MG63 (cell line): ENCODE data around the gene MCRIP2. TPM values are rescaled to one million over a fixed set of nuclear protein-coding genes. Genes with fewer than 3 reads are reported as not detected.

Source experiments
- DNase-seq: peaks from one replicate; pipeline ENCODE4 v3.0.0-alpha.2; 2020
- H3K27me3 ChIP-seq: fragments of 250-450 bp; sonication (Bioruptor Pico); 2 replicates; pipeline ENCODE4 v1.5.1; 2020; ENCODE audit warnings: mild to moderate bottlenecking, moderate library complexity
- H3K36me3 ChIP-seq: fragments of 250-450 bp; sonication (Bioruptor Pico); 2 replicates; pipeline ENCODE4 v1.5.1; 2020; ENCODE audit warnings: mild to moderate bottlenecking, moderate library complexity
- H3K4me3 ChIP-seq: fragments of 250-450 bp; sonication (Bioruptor Pico); 2 replicates; pipeline ENCODE4 v1.5.1; 2020; ENCODE audit warnings: mild to moderate bottlenecking, moderate library complexity
- H3K9me3 ChIP-seq: fragments of 250-450 bp; sonication (Bioruptor Pico); 2 replicates; pipeline ENCODE4 v1.5.1; 2020; ENCODE audit warnings: mild to moderate bottlenecking, moderate library complexity
- total RNA-seq: library from RNA; depleted of rRNA; stranded (reverse); fragments of >200 nt; shearing (Covaris generic); gene quantifications from 2 replicates; pipeline ENCODE4 v1.2.3, GENCODE V29; 2014; ENCODE audit warnings: low replicate concordance

MCRIP2 gene
- total RNA-seq, 1 experiment from 2014 or later, result 50.3 TPM

DNA sequence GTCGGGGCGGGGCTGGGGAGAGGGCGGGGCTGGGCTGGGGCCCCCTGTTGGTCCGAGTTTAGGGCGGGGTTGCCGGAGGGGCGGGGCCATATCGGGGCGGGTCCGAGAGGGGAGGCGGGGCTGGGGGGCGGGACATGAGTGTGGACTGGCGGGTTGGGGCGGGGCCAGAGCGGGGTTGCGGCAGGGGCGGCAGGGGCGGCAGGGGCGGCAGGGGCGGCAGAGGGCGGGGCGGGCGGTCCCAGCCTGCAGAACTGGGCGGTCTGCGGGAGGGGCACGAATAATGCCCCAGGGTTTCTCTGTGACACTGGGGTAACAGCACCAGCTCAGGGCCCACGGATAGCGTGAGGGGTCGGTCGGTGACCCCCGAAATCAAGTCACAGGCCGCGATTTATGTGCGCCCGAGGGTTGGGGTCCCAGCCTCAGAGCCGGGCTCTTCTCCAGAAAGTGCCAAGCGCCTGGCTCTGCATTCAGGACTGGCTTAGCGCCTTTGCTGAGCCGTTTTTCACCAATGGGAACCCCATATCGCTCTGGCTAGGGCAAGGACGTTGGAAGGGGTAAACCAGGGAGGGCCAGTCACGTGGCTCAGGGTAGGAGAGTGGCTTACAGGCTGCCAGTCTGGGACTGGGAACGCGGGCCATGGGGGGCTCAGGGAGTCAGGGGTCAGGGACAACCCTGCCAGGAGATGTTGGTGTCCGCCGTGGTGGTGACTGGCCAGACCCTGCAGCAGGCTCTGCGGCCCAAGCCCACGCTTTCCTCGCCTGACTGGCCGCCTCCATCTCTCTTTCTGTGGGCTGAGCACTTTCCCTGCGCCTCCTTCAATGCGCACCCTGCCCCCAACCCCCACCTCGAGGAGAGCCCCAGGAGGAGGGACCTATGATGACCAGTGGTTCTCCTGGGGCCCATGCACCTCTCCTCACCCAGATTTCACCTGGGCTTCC lies 4.3 kb upstream of the MCRIP2 start:
- DNase-seq, result peak; percentile 83
- Histone ChIP-seq H3K36me3 (peaks cover 9% of the 10 kb centered on the region), H3K27me3 (no peaks in the 10 kb centered on the region), H3K9me3 (no peaks in the 10 kb centered on the region), H3K4me3 (peak overlapping the region; percentile 63)

DNA sequence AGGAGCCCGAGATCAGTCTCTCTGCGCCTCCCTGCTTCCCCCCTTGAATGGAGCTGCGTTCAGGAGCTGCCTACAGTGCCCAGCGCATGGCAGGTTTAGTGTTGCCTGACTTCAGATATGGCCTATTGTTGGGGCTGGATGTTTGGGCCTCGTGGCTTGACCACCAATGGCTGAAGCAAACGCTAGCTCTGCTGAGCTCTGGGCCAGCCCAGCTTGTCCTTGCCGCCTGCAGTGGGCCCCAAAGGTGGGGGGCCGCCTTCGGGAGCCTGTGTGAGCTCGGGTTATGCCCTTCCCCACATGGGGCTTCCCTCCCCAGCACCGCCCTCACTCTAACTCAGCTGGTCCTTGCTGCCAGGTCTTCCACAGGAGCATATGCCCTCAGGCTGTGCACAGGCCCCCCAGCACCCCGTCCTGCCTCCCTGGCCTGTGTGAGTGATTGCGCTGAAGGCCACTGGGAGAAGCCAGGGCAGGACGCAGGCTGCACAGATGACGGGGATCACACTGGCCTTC lies 3.5 kb upstream of the MCRIP2 start:
- Histone ChIP-seq H3K36me3 (peaks cover 15% of the 10 kb centered on the region), H3K4me3 (no peak overlapping the region), H3K27me3 (no peaks in the 10 kb centered on the region), H3K9me3 (no peaks in the 10 kb centered on the region)
- DNase-seq, result no peak

DNA sequence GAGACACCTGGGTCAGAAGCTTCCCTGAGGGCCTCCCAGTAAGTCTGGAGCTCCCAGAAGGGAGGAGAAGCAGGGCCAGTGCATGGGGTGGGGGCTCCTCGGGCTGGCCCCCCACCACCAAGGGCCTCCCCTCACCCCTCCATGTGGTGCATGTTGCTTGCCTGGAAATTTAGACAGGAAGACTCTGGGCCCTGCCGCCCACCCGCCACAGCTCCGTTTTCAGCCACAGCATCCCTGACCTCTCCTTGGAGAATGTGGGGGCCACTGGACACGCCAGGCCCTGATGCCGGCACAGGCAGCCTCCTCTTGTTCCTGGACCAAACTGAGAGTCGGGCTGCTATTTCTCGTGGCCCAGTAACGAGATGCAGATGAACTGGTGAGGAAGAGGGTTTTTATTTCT lies 2.8 kb upstream of the MCRIP2 start:
- no peaks in the 10 kb centered on the region for H3K9me3 ChIP-seq
- H3K36me3 ChIP-seq, result peaks cover 19% of the 10 kb centered on the region
- DNase-seq, result no peak
- H3K4me3 ChIP-seq, result no peak overlapping the region
- no peaks in the 10 kb centered on the region for H3K27me3 ChIP-seq

- no peak for DNase-seq
- H3K9me3 ChIP-seq, result no peaks in the 10 kb centered on the region
- peaks cover 20% of the 10 kb centered on the region for H3K36me3 ChIP-seq
- H3K27me3 ChIP-seq, result no peaks in the 10 kb centered on the region
- no peak overlapping the region for H3K4me3 ChIP-seq
Observed at GRCh38 chr16:640614-641013, 1.0 kb upstream of the MCRIP2 start.

DNA sequence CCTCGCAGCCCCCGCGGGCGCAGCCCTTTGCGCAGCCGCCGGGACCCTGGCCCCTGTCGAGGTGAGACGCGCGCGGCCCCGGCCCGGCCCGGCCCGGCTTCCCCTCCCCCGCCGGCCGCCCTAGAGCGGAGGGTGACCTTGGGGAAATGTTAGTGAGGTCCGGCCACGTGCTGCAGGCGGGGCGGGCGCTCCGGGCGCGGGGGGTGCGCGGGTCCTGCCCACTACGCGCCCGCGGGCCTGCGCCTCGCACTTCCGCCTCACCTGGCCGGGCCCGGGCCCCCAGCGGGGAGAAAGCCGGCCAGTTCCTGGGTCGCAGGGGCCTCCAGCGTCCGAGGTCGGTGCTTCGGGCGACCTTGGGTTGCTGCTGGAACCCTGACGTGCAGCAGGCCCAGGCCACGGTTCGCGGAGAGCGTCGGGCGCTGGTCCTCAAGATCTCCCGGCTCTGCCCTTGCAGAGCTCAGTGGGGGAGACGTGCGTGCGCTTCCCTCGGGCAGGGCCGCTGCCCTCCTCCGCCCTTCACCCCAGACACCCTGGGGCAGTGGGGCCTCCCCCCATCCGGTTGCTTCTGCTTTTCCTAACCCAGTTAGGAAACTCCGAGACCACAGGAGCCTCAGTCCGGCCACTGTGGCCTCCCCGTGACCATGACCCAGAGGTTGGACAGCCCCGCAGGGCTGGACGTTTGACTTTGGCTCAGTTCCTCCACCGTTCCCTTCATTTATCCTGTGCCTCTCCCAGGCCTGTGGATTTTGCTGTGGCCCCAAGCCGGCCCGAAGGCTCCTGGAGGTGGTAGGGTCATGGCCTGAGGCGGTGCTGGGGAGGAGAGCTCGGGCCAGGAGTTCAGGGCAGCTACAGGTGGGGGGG lies 791 bp downstream of the MCRIP2 start:
- DNase-seq, result peak; percentile 56
- Histone ChIP-seq H3K4me3 (peak overlapping the region; percentile 63), H3K9me3 (no peaks in the 10 kb centered on the region), H3K27me3 (no peaks in the 10 kb centered on the region), H3K36me3 (peaks cover 25% of the 10 kb centered on the region)

DNA sequence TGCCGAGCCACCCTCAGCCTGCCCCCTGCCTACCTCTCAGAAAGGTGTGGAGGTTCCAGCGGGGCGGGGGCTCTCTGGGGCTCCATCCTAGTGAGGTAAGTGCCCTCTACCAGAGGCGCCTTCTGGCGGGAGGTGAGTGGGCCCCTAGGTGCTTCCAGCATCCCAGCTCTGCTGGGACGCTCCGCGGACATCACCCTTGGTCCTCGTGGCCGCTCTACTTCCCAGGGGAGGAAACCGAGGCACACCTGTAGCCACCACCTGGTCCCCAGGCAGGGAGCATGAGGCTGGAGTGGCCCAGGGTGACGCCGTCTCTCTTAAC lies 1.4 kb downstream of the MCRIP2 start:
- no peak for DNase-seq
- H3K9me3 ChIP-seq, result no peaks in the 10 kb centered on the region
- peaks cover 28% of the 10 kb centered on the region for H3K36me3 ChIP-seq
- H3K27me3 ChIP-seq, result no peaks in the 10 kb centered on the region
- peak overlapping the region; percentile 63 for H3K4me3 ChIP-seq

GRCh38 chr16:644556-644955 lies 2.9 kb downstream of the MCRIP2 start:
- Histone ChIP-seq H3K4me3 (no peak overlapping the region), H3K27me3 (no peaks in the 10 kb centered on the region), H3K36me3 (peaks cover 33% of the 10 kb centered on the region), H3K9me3 (no peaks in the 10 kb centered on the region)
- no peak for DNase-seq

DNA sequence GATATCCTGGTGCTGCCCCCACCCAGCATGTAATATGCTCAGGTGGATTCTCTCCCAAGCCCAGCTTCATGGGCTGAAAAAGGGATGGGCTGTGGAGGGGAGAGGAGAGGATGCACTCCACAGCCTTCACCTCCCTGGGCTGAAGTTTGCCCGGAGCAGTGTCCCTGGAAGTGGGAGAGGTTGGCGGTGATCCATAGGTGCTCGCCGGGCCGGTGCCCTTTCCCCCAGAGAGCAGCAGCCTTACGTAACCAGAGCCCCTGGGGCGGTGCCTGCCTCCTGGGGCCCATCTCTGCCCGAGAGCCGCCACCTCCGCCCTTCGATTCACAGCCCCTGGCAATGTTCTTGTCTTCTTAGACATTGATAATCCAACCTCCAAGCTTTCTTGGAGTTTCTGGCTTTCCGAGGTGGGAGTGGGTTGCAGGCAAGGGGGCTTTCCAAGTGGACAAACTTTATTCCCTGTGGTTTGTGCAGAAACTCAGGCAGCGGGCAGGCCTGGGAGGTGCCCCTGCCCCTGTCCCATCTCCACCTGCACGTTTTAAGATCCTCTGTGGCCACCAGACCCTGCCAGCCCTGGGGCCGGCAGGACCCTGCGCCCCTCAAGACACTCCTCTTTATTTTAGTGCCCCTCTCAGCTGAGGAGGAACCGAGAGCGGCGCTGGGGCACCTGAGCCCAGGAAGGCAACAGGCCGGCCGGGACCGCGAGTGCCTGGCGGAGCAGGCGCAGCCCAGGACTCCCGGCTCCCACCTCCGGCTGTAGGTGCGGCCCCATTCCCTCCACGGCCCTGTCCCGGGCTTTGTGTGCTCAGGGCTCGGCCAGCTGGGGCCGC lies 4.4 kb downstream of the MCRIP2 start:
- Histone ChIP-seq H3K4me3 (no peak overlapping the region), H3K27me3 (no peaks in the 10 kb centered on the region), H3K36me3 (peaks cover 44% of the 10 kb centered on the region), H3K9me3 (no peaks in the 10 kb centered on the region)
- DNase-seq, result no peak

DNA sequence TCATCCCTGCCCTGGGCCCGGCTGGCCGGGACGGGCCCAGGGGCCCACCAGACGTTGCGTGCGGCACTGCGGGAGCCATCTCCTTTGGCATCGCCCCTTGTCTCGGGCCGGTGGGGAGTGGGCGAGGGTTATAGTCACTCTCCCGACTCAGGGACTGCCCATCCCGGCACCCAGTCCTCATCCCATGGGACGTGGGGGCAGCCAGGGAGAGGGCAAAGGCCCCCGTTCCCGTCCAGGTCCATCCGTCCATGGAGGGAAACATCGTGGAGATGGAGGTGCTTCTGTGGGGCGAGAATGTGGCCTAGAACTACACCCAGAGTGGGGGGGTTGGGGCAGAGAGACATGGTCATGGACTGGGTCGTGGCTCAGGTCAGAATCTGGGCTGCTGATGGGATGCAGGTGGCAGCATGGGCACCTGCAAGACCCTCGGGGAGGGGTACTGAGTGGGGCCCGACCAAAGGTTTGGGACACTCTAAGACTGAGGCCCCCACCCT lies 5.1 kb downstream of the MCRIP2 start:
- DNase-seq, result no peak
- H3K9me3 ChIP-seq, result no peaks in the 10 kb centered on the region
- H3K36me3 ChIP-seq, result peaks cover 48% of the 10 kb centered on the region
- H3K27me3 ChIP-seq, result no peaks in the 10 kb centered on the region
- no peak overlapping the region for H3K4me3 ChIP-seq

DNA sequence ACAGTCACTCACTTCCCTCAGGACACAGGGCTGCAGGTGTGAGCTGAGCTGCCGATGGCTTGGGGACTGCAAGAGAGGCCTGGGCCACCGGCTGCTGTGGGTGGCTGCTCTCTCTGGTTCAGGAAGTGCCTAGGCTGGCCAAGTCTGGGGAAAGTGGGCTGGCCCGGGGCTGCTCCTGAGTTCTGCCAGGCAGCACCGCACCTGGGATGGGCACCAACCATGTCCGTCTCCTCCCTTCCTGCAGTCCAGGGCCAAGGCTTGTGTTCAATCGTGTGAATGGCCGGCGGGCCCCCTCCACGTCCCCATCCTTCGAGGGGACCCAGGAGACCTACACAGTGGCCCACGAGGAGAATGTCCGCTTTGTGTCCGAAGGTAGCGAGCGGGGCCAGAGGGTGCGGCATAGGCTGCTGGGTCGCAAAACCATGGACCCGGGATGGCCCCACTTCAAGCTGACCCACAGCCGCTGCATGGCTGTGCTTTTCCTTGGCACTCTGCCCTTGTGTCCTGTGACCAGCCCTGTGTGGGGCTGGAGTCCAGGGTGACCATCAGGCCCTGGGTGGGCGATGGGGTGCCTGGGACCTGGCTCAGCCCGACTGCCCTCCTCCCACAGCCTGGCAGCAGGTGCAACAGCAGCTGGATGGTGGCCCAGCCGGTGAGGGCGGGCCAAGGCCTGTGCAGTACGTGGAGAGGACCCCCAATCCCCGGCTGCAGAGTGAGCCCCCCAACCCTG lies 5.7 kb downstream of the MCRIP2 start:
- H3K4me3 ChIP-seq, result no peak overlapping the region
- peaks cover 54% of the 10 kb centered on the region for H3K36me3 ChIP-seq
- no peak for DNase-seq
- no peaks in the 10 kb centered on the region for H3K27me3 ChIP-seq
- no peaks in the 10 kb centered on the region for H3K9me3 ChIP-seq

DNA sequence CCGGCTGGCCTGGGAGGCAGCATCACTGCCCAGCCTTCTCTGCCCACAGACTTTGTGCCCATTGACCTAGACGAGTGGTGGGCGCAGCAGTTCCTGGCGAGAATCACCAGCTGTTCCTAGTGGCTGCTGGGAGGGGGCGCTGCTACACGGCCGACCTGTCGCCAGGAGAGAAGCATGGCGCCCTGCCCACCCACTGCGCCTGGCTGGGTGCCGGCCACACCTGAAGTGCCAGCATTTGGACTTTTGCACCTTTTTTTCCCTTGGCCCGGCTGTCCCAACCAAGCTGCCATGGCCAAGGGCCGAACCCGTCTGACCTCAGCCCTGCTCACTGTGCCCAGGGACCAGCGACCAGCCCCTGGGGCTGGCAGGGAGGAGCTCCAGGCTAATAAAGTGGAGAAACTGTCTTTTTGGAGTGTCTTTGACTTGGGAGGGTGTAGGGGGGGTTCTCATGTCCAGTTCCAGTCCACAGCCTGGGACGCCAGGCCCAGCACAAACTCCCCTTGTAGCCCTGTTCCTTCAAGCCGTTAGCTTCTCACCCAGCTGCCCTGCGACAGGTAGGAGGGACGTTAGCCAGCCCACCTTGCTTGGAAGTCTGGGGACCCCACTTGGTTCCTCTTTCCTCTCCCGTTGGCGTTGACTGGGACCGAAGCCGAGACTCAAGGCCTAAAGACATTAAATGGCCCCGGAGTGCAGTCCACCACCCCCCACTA lies 6.6 kb downstream of the MCRIP2 start:
- Histone ChIP-seq H3K4me3 (peak overlapping the region; percentile 66), H3K9me3 (no peaks in the 10 kb centered on the region), H3K27me3 (no peaks in the 10 kb centered on the region), H3K36me3 (peaks cover 55% of the 10 kb centered on the region)
- peak; percentile 67 for DNase-seq

GRCh38 chr16:648781-649589 lies 7.4 kb downstream of the MCRIP2 start, which contains the start of gene WDR90:
Gene WDR90, plus strand, starts transcription at chr16:649365. Its CDS starts 52 bp downstream, at chr16:649417.
- DNase-seq, result peak; percentile 97
- H3K27me3 ChIP-seq, result no peaks in the 10 kb centered on the region
- peaks cover 59% of the 10 kb centered on the region for H3K36me3 ChIP-seq
- no peaks in the 10 kb centered on the region for H3K9me3 ChIP-seq
- H3K4me3 ChIP-seq, result peak within 1 kb of the TSS; percentile 66

DNA sequence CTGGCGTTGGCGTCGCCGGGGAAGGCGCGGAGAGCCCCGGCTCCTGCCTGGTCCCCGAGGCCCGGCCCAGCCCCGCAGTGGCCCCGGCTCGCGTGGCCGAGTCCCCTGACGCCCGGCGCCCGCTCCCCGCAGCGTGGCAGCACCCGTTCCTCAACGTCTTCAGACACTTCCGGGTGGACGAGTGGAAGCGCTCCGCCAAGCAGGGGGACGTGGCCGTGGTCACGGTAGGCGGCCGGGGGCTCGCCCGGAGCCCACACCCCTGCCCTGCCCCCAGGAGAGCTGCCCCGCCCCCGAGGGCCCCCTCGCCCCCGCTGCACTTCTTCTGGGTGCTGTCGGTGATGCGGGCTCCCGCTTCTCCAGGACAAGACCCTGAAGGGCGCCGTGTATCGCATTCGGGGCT lies 8.0 kb downstream of the MCRIP2 start:
- Histone ChIP-seq H3K9me3 (no peaks in the 10 kb centered on the region), H3K4me3 (peak overlapping the region; percentile 66), H3K27me3 (no peaks in the 10 kb centered on the region), H3K36me3 (peaks cover 56% of the 10 kb centered on the region)
- peak; percentile 56 for DNase-seq

- DNase-seq, result no peak
- no peak overlapping the region for H3K4me3 ChIP-seq
- no peaks in the 10 kb centered on the region for H3K27me3 ChIP-seq
- no peaks in the 10 kb centered on the region for H3K9me3 ChIP-seq
- H3K36me3 ChIP-seq, result peaks cover 58% of the 10 kb centered on the region
Observed at GRCh38 chr16:651844-652243, 10.2 kb downstream of the MCRIP2 start.
